Neutrophil (primary cell): ENCODE results near the gene RHEB.

Experiments used
- H3K27ac ChIP-seq: fragments of 200-600 bp; sonication (generic); 2 replicates; pipeline ENCODE4 v1.5.1; 2016; ENCODE audit warnings: mild to moderate bottlenecking, moderate library complexity
- H3K27me3 ChIP-seq: fragments of 200-600 bp; sonication (generic); 2 replicates; pipeline ENCODE4 v1.6.0; 2016; ENCODE audit warnings: mild to moderate bottlenecking
- H3K36me3 ChIP-seq: fragments of 200-600 bp; sonication (generic); 2 replicates; pipeline ENCODE4 v1.5.1; 2017
- H3K4me1 ChIP-seq, 2 experiments: fragments of 200-600 bp in 1 of 2; sonication (generic) in 1 of 2; 1 replicate in 1 of 2; 2 replicates in 1 of 2; pipeline versions ENCODE4 v1.5.1 to v1.6.1; 2013 to 2016; ENCODE audit warnings: low read depth in 1 of 2, low read length in 1 of 2, mild to moderate bottlenecking in 1 of 2, moderate library complexity in 1 of 2; ENCODE audit not compliant: control insufficient read depth in 1 of 2, insufficient read depth in 1 of 2
- H3K4me3 ChIP-seq, 2 experiments: fragments of 200-600 bp in 1 of 2; sonication (generic) in 1 of 2; 1 replicate in 1 of 2; 2 replicates in 1 of 2; pipeline ENCODE4 v1.5.1; 2013 to 2016; ENCODE audit warnings: low read depth in 1 of 2, low read length in 1 of 2, mild to moderate bottlenecking in 1 of 2, moderate library complexity in 1 of 2
- H3K9me3 ChIP-seq: fragments of 200-600 bp; sonication (generic); 2 replicates; pipeline ENCODE4 v1.5.1; 2016
- TF ChIP-seq, protein P1 (sequence below): fragments of 200-600 bp; sonication (generic); IDR thresholded peaks from 2 replicates; pipeline ENCODE4 v1.5.1; 2016; ENCODE audit warnings: antibody characterized with exemption

Gene RHEB

DNA sequence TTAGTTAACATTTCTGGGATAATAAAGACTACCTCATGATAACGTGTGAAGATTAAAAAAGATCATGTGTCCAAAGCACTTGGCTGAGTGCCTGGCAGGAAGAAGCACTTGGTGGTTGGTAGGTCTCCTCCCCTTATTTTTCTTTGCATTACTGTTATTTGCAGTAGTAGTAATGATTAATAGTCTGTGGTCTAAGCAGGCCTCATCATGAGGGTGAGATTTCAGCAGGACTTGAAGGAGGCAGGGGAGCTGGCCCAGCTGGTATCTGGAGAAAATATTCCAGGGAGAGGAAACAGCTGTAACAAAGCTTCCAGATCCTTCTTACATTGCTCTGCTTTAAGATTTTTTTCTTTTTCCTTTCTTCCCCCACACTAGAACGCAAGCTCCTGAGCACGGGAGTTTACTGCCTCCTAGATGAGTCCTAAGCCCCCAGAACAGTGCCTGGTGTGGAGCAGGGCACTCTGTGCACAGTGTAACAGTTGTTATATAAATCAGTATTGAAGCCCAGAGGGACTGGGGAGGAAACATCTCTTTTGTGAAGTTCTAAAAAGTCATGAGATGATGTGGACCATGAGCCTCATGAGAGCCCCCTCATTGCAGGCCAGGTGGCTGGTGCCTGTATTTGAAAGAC is 31.1 kb upstream of the RHEB start:
- Histone ChIP-seq H3K4me1 (no peaks in the 10 kb centered on the region), H3K4me3 (no peak overlapping the region), H3K27ac (no peak overlapping the region), H3K27me3 (peaks cover 52% of the 10 kb centered on the region), H3K9me3 (no peaks in the 10 kb centered on the region), H3K36me3 (no peaks in the 10 kb centered on the region)
- TF ChIP-seq, protein P1, sequence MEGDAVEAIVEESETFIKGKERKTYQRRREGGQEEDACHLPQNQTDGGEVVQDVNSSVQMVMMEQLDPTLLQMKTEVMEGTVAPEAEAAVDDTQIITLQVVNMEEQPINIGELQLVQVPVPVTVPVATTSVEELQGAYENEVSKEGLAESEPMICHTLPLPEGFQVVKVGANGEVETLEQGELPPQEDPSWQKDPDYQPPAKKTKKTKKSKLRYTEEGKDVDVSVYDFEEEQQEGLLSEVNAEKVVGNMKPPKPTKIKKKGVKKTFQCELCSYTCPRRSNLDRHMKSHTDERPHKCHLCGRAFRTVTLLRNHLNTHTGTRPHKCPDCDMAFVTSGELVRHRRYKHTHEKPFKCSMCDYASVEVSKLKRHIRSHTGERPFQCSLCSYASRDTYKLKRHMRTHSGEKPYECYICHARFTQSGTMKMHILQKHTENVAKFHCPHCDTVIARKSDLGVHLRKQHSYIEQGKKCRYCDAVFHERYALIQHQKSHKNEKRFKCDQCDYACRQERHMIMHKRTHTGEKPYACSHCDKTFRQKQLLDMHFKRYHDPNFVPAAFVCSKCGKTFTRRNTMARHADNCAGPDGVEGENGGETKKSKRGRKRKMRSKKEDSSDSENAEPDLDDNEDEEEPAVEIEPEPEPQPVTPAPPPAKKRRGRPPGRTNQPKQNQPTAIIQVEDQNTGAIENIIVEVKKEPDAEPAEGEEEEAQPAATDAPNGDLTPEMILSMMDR = no peak

DNA sequence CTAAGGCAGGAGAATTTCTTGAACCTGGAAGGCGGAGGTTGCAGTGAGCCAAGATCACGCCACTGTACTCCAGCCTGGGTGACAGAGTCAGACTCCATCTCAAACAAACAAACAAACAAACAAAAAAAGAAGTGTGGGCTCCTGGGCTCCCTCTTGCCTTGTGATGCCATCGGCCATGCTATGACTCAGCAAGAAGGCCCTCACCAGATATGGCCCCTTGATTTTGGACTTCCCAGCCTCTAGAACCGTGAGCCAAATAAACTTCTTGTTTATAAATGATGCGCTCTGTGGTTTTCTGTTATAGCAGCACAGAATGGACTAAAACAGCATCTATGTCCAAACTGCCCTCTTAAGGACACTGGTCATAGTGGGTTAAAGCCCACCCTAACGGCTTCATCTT is 29.9 kb upstream of the RHEB start:
- TF ChIP-seq, protein P1 = no peak
- Histone ChIP-seq H3K27ac (no peak overlapping the region), H3K4me3 (no peak overlapping the region), H3K9me3 (no peaks in the 10 kb centered on the region), H3K27me3 (peaks cover 58% of the 10 kb centered on the region), H3K4me1 (no peaks in the 10 kb centered on the region), H3K36me3 (no peaks in the 10 kb centered on the region)

DNA sequence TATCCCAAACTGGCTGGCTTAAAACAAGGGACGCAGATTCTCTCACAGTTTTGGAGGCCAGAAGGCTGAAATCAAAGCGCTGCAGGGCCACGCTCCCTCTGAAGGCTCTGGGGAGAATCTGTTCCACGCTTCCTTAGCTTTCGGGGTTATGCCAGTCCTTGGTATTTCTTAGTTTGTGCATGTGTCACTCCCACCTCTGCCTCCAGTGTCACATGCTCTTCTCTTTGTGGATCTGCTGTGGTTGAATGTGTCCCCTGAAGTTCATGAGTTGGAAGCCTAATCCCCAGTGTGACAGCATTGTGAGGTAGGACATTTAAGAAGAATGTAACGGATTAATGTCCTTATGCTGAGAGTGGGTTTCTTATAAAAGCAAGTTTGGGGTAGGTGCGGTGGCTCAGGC is 29.4 kb upstream of the RHEB start:
- Histone ChIP-seq H3K9me3 (no peaks in the 10 kb centered on the region), H3K4me1 (no peaks in the 10 kb centered on the region), H3K36me3 (no peaks in the 10 kb centered on the region), H3K4me3 (no peak overlapping the region), H3K27ac (no peak overlapping the region), H3K27me3 (peaks cover 58% of the 10 kb centered on the region)
- TF ChIP-seq, protein P1 = no peak

DNA sequence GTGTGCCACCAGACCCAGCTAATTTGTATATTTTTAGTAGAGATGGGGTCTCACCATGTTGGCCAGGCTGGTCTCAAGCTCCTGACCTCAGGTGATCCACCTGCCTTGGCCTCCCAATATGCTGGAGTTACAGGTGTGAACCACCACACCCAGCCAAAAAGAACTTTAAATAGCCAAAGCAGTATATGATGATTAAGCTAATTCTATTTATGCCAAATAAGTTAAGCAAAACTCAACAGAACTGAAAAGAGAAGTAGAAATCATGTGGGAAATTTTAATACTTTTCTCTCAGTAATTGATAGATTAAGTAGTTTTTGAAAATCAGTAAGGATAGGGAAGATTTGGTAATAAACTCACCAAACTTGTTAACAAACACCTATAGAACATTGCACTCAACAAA is 24.5 kb upstream of the RHEB start:
- H3K4me3 ChIP-seq = no peak overlapping the region
- H3K27ac ChIP-seq = no peak overlapping the region
- TF ChIP-seq, protein P1 = no peak
- no peaks in the 10 kb centered on the region for H3K4me1 ChIP-seq
- peaks cover 31% of the 10 kb centered on the region for H3K27me3 ChIP-seq
- no peaks in the 10 kb centered on the region for H3K9me3 ChIP-seq
- H3K36me3 ChIP-seq = no peaks in the 10 kb centered on the region

DNA sequence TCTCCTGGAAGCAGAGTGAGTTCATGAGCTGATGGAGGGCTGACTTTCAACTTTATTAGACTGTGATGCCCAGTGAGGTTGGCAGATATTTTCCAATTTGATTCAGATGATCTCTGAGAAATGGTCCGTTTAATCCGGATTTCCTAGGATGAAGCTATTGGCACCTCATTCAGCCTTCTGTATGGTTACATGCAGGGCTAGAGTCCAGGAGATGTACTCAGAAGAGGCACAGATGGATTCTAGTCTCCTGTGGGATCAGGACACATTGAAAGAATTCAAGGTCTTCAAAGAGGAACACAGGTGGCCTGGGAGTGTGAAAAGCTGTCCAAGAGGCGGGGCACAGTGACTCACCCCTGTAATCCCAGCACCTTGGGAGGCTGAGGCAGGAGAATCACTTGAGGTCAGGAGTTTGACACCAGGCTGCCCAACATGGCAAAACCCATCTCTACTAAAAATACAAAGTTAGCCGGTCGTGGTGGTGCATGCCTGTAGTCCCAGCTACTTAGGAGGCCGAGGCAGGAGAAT is 23.0 kb upstream of the RHEB start:
- no peaks in the 10 kb centered on the region for H3K36me3 ChIP-seq
- no peak overlapping the region for H3K27ac ChIP-seq
- no peak overlapping the region for H3K4me3 ChIP-seq
- H3K4me1 ChIP-seq = no peaks in the 10 kb centered on the region
- TF ChIP-seq, protein P1 = no peak
- H3K27me3 ChIP-seq = peaks cover 24% of the 10 kb centered on the region
- H3K9me3 ChIP-seq = no peaks in the 10 kb centered on the region
